Activated CD4-positive, CD25-positive, alpha-beta regulatory T cell (primary cell): ENCODE measurements around the gene ZNF853.

Experiments used
- DNase-seq, 4 experiments: peaks; one replicate each; lab custom pipeline; 2025; lab: John Stamatoyannopoulos, UW

Gene ZNF853

DNA sequence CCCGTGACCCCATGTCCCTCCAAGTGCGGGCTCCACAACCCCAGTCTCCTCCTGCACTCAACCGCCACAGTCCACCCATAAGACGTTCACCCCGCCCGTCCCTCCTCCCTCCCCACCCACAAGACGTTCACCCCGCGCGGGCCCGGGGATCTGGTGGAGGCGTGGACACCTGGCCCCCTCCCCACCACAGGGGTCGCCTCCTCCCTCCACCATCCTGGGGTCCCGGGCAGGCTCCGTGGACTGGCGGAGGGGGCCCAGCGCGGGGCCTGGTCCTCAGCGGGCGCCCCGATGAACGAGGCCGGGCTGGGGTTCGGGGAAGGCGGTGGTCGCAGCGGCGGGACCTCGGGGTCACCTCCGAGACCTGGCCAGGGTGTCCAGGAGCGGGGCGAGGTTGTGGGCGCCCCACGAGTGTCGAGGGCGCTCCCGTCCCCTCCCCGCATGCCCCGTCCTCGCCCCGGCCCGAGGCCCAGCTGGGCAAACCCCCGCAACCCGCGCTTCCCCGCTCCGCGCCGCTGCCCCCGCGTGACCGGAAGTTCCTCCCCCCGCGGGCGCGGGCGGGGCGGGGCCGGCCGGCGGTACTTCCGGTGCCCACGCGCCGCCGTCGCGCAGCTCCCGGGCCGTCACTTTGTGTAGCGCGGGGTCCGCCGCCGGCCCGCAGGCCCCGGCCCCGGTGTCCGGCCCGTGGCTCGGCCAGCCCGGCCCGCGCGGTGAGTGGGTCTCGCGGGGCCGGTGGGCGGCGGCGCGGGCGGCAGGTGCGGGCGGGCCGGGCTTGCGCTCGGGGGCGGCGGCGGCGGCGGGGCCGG lies 21.5 kb downstream of the ZNF853 start, which contains the start of gene ZNF316:
Gene ZNF316, plus strand, starts transcription at position 578 of the 803 bp plus-strand sequence. CDS start 5,092 bp downstream, outside the sequence.
- DNase-seq, result peak in 3 of 4 experiments; percentile 36 to 44 (median 37)

DNA sequence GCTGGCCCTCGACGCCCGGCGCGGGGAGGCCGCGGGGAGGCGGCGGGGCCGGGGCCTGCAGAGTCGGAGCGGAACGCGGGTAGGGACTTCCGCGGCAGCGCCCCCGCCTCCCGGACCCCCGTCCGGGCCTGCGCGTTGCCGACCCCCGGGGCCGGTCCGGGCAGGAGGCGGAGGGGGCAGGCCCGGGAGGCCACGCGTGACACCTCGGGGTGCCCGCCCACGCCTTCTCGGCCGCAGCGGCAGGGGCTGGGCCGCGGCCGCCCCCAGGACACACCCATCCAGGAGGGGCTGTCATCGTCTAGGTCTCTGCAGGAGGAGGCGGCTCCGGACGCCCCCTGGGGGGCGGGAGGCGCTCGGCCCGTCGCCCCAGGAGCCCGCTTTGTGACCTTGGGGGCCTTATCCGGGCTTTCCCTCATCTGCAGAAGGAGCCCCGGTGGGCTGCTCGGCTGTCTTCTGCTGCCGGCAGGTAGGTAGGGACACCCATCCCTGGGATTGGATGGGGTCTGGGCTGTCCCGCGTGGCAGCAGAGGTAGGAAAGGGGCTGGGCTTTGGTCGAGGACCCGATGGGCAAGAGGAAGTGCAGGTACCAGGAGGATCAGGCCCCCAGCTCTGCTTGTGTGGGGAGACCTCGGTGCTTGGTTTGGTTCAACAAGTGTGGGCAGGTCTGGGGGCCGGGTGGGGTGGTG lies 22.3 kb downstream of the ZNF853 start:
- DNase-seq, result peak; percentile 11 to 27 (median 20)

DNA sequence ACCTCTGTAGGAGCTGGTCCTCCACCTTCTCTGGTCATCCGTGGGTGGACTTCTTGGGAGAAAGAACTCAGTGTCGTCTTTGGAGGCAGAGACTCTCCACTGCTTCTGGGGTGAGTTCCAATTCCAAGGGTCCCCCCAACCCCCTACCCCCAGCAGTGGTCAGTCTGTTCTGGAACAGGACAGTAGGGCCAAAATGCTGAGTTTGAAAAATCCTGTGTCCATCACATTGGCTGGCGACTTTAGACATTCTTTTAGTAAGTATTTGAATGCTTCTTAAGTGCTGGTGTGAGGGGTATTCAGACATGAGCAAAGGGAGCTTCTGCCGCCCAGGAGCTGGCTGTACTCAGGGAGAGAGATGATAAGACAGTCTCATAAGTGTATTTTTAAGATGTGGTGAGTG lies 23.6 kb downstream of the ZNF853 start:
- no peak for DNase-seq

DNA sequence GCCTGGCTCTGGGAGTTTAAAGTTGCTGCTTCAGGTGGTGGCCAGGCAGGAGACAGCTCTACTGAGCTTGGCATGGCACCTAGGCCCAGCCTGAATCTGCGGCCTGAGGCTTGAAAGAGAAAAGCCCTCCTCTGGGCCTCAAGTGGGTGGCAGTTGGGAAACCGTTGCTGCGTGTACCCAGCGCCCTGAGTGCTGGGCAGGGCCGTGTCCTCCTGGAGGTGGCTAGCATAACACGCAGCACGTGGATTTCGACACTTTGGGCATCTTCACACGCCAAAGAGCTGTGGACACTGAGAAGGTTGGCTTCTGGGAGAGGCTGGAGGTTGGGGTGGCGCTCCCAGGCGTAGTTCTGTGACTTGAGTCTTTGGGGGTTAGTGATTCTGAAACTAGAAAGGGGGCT lies 24.2 kb downstream of the ZNF853 start:
- DNase-seq, result no peak

DNA sequence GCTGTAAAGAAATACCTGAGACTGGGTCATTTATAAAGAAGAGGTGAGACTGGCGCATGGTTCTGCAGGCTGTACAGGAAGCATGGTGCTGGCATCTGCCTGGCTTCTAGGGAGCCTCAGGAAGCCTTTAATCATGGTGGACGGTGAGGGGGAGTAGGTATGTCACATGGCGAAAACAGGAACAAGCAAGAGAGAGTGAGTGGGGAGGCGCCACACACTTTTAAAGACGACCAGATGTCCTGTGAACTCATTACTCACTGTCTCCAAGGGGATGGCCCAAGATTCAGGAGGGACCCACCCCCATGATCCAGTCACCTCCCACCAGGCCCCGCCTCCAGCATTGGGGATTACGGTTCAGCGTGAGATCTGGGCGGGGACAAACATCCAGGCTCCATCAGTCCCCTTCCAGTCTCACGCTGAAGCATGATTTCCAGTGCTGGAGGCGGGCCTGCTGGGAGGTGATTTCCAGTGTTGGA lies 24.9 kb downstream of the ZNF853 start:
- DNase-seq, result no peak

DNA sequence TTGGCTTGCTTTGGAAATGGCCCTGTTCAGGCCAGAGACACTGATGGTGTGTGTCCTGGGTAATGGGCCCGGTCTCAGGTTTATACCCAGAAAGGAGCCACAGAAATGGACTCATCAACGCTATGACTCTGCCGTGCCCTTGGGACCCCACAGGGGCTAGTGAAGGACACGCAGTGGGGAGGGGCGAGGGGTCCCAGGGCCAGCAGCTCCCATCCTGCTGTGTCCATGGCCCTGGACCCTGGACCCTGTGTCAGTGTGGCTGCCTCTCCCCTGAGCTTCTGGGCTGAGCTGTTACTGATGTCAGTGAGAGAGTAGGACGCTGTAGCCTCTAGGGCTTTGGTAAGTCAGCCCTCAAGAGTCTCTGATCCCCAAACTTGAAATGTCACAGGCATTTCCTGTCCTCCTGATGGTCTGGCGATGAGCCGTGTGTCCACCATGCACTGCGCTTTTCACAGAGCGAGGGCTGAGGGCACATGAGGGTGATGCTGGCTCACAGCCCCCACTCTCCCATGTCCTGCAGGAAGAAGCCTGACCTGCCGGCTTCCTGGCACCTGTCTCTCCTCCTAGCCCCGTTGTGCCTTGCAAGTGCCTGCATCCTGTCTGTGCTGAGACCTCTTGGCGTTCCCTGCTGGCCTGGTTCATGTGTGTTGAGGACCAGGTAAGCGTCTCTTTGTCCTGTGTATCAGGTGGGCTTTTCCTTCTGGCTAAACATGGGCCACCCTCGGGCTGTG lies 26.1 kb downstream of the ZNF853 start:
- DNase-seq, result no peak

DNA sequence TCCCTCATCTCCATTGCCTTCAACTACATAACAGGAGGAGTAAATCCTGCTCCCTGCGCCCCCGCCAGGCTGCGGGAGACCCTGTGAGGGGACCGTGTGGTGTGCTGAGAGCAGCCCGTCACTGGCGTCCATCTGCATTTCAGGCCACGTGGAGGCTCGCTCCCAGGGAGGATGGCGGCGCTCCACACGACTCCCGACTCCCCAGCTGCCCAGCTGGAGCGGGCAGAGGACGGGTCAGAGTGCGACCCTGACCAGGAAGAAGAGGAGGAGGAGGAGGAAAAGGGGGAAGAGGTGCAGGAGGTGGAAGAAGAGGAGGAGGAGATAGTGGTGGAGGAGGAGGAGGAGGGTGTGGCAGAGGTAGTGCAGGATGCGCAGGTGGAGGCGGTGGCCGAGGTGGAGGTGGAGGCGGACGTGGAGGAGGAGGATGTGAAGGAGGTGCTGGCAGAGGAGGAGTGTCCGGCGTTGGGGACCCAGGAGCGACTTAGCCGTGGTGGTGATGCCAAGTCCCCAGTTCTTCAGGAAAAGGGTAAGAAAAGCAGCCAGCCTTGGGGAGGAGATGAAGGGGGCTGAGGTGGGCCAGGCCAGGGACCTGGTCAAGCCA lies 26.9 kb downstream of the ZNF853 start:
- no peak for DNase-seq

DNA sequence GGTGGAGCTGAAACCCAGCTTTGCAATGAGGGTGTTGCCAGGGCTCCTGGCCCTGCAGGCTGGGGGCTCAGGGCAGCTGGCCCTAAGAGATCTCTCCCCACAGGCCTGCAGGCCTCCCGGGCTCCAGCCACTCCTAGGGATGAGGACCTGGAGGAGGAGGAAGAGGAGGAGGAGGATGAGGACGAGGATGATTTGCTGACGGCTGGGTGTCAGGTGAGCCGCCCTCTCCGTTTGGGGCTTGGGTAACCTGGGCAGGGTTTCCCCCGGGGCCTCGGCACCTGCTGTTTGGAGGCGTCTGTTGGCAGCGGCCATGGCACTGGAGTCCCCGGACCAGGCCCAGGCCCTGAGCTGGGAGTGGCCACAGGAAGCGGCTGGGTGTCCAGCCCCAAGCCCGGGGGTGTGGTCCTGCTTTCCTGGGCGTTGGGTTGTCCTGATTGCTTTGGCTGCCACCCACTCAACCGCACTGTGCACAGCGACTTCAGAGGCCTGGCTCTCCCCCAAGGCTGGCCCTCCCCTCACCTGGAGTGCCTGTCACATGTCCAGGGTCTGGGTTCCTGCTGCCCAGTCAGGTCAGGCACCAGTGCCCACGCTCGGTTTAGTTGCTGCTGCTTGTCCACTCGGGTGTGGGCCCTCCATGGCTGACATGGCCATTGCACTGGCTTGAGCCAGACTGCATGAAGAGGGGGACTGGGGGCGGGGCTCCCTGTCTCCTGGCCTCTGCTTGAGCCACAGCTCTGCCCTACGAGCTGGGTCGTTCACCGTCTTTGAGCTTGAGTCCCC lies 27.6 kb downstream of the ZNF853 start:
- DNase-seq, result no peak

DNA sequence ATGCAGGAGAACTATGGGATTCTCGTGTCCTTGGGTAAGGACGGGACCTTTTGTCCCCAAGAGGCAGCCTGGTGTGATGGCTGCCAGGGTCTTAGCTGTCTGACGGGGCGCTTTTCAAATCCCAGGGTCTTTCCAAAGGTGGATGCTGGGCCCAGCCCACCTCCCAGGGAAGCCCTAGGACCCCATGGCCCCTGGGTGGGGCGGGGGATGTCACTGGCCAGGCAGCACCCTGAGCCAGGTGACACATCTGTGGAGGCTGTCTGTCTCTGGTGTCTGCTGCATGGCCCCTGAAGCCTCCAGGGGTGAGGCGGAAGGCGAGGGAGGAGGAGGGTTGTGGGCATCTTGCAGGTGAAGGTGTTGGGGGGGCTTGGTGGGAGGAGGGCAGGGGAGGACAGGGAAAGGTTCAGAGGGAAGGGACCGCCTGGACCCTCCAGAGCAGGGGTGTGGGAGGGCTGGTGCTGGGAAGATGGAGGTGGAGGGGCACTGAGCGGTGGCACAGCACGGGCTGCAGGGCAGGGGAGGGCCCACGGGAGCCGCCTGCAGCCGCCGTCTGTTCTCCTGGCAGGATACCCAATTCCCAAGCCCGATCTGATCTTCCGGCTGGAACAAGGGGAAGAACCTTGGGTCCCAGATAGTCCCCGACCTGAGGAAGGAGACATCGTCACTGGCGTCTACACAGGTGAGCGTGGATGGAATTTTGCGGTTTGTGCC lies 28.7 kb downstream of the ZNF853 start:
- no peak for DNase-seq

DNA sequence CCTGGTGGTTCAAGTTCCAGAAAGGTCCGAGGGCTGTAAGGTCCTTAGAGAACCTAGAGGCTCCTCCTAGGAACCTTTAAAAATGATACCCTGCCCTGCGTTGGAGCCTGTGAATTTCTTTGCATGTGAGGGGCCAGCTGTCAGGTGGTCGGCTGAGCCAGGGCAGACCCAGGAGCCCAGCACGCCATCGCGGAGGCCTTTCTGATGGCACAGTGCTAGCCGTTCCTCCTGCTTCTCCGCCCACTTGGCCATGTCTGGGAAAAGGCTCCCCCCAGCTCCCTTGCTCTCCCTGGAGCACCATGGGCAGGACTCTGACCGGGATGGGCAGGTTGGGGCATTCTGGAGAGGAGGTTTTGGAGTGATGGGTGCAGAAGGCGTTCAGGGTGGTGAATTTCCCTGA lies 29.3 kb downstream of the ZNF853 start:
- DNase-seq, result no peak

DNA sequence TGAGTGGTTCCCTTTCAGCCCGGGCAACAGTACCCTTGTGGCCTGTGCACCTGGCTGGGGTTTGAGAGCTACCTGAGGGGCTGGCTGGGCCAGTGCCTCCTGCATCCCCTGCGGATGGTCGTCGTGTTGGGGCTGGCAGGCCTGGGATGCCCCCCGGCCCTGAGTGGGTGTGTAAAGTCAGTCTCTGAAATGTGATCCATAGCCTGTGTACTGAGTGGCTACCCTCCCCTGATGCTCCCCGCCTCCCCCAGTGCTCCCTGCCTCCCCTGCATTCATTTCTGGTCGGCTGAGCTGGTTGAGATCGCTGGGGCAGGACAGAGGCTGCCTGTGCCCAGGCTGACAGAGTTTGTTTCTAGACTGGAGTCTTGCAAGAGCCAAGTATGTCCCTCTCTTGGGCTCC lies 31.1 kb downstream of the ZNF853 start:
- DNase-seq, result no peak

DNA sequence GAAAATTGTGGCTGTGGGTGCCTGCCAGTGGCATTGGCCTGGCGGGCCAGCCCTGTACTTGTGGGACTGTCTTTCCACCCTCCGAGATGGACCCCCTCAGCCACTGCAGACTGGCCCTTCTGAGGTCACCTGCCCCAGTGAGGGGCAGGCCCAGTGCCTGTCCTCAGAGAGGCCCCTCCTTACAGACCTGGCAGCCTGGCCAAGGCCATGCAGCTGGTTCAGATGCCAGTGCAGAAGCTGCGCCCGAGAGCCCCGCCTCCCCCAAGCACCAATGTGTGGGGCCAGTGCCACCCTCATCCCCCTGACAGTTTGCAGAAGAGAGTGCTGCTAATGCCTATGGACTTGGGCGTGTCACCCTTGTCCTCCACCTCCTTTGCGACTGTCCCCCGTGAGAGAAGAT lies 31.7 kb downstream of the ZNF853 start:
- no peak for DNase-seq

DNA sequence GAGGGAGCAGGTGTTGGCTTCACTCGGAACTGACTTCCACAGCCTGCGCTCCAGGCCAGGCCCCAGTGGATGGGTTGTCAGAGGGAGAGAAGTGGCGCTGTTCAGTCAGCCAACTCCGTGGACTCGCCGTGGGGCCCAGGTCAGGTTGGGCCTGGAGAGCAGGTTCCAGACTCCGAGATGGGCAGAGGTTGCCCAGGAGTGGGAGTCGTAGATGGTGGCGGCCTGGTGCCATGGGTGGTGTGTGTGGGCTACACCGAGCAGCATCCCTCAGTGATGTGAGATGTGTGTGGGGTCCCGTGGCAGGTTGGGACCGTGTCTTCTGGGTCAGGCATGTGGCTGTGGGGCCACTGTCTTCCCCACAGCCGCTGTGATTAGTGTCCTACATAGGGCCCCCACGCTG lies 32.1 kb downstream of the ZNF853 start:
- no peak for DNase-seq

DNA sequence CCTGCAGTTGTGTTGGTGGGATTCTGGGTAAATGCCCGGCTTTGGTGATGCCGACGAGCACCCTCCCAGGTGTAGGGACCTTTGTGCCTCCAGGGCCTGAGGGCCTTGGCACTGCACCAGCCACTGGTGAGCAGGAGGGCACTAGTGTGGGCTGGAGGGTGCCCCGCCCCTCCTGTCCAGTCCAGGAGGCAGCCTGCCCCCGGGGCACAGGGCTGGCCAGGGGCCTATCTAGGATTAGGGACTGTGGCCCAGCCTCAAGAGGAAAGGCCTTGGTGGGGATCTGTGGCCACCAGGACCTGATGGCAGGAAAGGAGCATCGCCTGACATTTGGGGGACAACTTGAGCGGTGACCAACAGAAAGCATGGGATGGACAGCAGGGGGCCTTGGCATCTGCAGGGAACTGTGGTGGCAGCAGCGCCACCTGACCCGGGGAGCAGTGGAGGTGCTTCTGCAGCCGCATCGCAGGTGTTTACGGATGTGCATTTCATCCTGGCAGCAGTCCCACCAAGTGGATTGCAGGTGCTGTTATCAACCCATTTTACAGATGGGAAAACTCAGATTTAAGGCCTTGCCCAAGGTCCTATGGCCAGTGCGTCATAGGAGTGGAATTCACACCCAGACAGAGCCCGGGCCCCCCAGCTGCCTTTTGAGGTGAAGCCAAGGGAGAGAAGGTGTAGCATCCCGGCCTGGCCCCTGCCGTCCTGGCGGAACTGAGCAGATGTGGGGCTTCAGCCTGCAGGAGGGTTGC lies 32.8 kb downstream of the ZNF853 start:
- no peak for DNase-seq

DNA sequence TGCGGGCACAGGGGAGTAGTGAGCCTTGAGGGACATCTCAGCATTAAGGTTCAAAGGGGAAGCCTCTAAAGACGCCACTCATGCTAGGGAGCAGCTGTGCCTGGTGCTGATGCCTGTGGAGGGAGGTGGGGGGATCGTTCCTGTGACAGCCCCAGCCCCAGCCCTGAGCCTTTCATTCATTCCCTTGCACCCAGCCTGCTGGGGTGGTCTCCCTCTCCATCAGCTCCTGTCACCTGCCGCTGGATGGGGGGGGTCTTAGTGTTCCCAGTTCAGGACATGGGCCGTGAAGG lies 33.4 kb downstream of the ZNF853 start:
- no peak for DNase-seq

DNA sequence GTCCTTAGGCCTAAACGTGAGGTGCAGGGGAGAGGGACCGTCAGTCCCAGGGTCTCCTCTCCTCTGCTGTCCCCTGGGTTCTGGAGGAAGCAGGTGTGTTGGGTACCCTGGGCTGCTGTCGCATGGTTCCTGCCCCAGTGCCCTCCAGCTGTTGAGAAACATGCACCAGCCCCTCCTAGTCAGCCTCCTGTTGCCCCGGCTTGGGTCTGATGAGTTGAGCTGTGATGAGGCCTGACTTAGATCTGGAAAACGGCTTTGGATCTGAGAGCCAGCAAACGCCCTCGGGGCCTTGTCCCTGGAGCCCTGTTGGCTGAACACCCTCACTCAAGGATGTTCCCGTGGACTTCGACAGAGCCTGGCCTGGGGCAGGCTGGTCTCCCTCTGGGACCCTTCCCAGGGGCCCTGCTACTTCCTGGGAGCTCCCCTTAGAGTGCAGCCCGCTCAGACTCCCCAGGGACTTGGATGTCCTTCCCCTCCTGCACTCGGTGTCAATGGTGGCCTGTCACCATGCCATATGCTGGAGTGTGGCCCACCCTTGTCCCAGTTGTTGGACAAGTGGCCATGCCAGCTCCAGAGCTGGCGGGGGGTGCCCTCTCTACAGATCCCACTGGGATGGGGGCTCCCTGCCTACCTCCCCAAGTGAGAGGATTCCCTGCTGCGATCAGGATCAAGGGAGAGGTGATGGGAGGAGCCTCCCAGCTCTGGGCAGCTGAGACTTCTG lies 34.0 kb downstream of the ZNF853 start:
- DNase-seq, result no peak

DNA sequence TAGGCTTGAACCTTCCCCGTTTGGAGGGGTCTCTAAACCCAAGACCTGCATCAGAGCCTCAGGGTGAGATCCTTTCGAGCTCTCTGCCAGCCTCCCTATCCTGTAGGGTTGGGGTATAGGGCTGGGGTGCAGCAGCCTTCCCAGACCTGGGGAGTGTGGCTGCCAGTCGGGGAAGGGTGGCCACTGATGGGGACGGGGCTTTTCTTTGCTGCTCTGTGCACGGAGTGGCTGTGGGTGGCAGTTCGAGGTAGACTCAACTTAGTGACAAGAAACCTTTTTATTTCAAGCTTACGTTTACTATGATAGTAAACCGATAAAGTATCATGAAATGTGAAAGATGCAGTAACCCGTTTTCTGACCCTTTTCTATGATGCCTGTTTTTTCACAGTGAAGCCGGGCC lies 34.7 kb downstream of the ZNF853 start:
- no peak for DNase-seq

DNA sequence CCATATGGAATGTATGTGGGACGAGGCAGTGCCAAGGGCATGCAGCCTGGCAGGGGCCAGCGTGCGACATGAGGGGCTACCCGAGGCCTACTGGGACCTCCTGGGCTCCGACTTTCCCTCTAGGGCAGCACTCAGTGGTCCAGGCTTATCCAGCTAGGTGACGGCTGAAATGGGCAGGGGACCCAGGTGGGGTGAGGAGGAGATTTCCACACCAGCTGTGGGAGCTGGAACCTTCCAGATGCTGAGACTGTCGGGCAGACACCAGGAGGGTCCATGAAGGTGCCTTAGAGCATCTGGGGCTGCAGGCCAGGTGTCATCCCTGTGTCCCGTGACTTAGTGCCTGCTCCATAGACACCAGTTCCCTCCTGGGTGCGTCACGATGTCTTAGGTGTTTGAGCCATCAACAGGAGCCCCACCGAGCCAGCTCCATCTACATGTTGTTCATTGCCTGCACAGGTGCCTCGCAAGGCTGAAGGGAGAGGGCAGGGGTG lies 35.2 kb downstream of the ZNF853 start:
- no peak for DNase-seq

DNA sequence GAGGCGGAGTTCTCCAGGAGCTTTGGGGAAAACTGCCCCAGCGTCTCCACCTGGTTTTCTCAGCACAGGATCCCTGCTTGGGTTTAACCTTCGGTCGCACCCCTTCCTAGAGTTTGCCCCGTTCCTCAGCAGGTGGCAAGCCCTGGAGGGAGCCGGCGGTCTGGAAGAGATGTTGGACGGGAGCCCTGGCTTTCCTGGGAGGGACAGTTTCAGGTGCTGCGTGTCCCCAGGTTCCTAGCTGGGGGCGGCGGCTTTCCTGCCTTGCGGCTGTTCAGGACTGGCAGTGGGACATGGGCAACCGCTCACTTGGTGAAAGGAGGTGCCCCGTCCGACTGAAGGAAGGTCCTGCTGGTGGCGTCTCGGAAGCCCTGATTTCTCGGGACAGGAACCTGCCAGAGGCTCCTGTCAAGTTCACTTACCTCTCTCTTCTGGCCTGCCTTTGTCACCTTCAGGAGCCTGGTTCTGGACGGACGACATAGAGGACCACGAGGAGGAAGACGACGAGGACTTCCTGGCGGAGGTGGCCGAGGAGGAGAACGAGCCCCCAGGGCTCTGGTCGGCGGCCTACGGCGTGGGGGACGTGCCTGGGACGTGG lies 36.5 kb downstream of the ZNF853 start:
- no peak for DNase-seq
